HG02571 (cell line): ENCODE measurements around the gene ERC1.
"Not testable (repeated sequence)": the region's sequence is repeated elsewhere in the genome, so short reads cannot be mapped to it uniquely, and the experiment has no call there.

ENCODE experiments used
- ATAC-seq: cut with Tn5 transposase; IDR thresholded peaks from one replicate; pipeline ENCODE4 v1.9.1; 2021; ENCODE audit warnings: mild to moderate bottlenecking, moderate library complexity; ENCODE audit not compliant: unreplicated experiment

The ERC1 gene

GRCh38 chr12:1069846-1070245 lies 78.8 kb downstream of the ERC1 start:
- no peak for ATAC-seq

DNA sequence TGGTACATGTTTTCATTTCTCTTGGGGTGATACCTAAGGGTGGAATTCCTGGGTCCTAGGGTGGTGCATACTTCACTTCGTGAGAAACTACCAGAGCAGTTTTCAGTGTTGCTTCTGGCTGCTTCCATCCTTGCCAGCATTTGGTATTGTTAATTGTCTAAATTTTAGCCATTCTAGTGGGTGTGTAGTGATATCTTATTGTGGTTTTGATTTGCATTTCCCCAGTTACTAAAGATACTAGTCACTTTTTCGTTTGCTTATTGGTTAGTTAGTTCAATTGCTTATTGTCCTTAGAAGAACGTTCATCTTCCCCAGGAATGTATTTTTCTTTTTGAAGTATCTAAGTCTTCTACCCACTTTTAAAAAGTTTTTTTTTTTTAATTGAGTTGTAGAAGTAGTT lies 80.2 kb downstream of the ERC1 start:
- ATAC-seq: no peak

- no peak for ATAC-seq
Observed at GRCh38 chr12:1073652-1074051, 82.6 kb downstream of the ERC1 start.

- no peak for ATAC-seq
Observed at GRCh38 chr12:1077036-1077803, 86.2 kb downstream of the ERC1 start.

- ATAC-seq: no peak
Observed at GRCh38 chr12:1078002-1078401, 87.0 kb downstream of the ERC1 start.

- ATAC-seq: no peak
Observed at GRCh38 chr12:1080520-1081223, 89.6 kb downstream of the ERC1 start.

GRCh38 chr12:1083151-1083888 lies 92.3 kb downstream of the ERC1 start:
- no peak for ATAC-seq

- ATAC-seq: no peak
Observed at GRCh38 chr12:1083889-1084262, 92.9 kb downstream of the ERC1 start.

GRCh38 chr12:1091350-1091749 lies 100.3 kb downstream of the ERC1 start:
- no peak for ATAC-seq

- ATAC-seq: no peak
Observed at GRCh38 chr12:1093166-1093751, 102.2 kb downstream of the ERC1 start.

DNA sequence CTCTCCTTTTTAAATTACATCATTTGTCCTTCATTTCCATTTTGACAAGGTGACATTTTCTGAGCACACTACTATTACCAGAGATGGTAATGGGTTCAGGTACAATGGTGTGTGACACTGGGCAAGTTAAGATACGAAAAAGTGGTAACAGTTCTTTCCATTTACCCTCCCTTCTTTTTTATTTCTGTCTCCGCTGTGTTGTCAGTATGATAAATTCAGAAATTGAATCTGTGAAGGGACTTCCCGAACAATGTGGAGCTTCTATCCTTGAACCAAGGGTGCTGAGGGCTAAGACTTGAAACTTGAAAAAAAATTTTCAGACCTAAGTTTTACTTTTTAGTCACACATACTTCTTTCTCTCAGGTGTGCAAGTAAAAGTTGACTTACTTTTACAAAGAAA lies 103.7 kb downstream of the ERC1 start:
- no peak for ATAC-seq

GRCh38 chr12:1099158-1099557 lies 108.1 kb downstream of the ERC1 start:
- ATAC-seq: no peak

DNA sequence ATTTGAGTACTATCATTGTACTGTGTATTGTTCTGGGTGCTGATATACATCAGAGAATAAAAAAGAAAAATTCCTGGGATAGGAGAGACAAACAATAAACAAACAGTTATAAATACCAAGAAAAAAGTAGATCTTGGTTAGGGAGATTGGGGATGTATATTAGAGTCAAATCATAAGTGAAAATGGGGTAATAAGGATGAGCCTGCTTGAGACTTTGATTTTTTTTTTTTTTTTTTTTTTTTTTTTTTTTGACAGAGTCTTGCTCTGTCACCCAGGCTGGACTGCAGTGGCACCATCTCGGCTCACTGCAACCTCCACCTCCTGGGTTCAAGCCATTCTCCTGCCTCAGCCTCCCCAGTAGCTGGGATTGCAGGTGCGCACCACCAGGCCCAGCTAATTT lies 108.6 kb downstream of the ERC1 start:
- not testable (repeated sequence) for ATAC-seq

GRCh38 chr12:1102115-1102514 lies 111.1 kb downstream of the ERC1 start:
- ATAC-seq: no peak

DNA sequence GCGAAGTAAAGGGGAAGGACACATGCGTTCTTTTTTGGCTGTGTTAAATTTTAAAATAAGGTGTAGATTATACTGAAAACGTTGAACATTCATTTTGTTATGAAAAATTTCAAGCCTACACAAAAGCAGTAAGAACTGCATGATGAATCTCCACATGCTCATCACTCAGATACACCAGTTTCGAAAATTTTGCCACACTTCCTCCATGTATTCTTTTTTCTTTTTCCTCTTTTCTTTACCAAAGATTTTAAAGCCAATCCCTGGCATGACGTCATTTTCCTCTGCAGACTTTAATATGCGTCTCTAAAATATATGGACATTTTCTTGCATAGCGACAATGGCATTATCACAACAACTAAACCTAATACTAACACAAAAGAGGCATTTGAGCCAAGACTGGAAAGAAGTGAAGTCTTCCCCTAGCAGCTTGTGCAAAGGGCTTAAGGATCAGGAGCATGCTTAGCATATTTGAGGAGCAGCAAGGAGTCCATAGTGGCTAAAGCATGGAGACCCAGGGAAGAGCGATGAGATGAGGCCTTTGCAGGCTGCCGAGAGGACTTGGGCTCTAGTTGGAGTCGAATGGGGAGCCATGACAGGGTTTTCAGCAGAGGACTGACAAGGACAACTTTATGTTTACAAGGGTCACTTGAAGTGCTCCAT lies 111.9 kb downstream of the ERC1 start:
- no peak for ATAC-seq

- no peak for ATAC-seq
Observed at GRCh38 chr12:1103632-1104031, 112.6 kb downstream of the ERC1 start.

- ATAC-seq: no peak
Observed at GRCh38 chr12:1104088-1104800, 113.2 kb downstream of the ERC1 start.

DNA sequence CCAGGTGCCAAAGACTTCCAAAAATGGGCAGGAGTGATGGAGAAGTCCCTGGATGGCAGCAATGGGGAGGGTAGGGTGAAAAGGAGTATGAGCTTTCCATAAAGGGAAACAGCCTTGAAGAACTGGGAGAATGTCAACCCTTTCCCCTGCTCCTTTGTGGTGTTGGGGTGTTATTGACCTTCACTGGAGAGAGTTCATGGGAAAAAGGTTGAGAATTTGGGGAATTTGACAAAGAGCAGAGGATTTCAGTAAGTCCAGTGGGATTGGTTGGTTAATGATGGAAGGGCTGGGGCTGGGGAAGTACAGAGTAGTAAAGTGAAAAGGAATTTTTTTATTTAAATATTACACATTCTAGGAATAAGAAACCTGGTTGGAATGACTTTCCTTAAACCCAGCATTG lies 116.6 kb downstream of the ERC1 start:
- no peak for ATAC-seq

GRCh38 chr12:1108276-1108675 lies 117.3 kb downstream of the ERC1 start:
- ATAC-seq: no peak

DNA sequence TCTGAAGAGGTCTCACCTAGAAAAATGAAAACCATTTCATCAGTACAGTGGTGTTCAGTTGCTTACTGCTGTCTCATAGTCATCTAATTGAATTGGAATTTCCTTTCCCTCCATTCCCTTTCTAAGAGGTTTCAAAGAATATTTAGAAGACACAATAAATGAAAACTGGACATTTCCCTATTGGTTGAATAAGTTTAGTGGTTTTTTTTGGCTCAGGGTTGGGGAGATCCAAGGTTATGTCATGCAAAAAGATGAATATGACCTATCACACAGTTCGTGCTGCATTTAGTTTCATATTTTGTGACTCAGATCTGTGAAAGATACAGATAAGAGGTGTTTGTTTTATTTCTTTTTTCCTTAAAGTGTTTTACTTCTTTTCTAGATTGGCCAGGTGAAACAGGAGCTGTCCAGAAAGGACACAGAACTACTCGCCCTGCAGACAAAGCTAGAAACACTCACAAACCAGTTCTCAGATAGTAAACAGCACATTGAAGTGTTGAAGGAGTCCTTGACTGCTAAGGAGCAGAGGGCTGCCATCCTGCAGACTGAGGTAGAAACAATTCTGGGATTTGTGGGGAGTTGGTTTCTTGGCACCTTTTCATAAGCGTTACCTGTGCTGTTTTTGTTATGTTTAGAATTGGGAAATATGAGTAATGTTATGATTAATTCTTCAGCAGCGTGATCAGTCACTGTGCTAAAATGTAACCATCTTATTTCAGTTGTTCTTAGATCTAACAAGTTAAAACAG lies 124.6 kb downstream of the ERC1 start:
- ATAC-seq: no peak
